GM18868 (cell line): Measurements from ENCODE around the gene CDC25B.
"Not testable (repeated sequence)": the region's sequence is repeated elsewhere in the genome, so short reads cannot be mapped to it uniquely, and the experiment has no call there.

Source experiments
- ATAC-seq: cut with Tn5 transposase; IDR thresholded peaks from one replicate; pipeline ENCODE4 v1.9.1; 2021; ENCODE audit warnings: mild to moderate bottlenecking, moderate library complexity; ENCODE audit not compliant: unreplicated experiment

CDC25B gene

DNA sequence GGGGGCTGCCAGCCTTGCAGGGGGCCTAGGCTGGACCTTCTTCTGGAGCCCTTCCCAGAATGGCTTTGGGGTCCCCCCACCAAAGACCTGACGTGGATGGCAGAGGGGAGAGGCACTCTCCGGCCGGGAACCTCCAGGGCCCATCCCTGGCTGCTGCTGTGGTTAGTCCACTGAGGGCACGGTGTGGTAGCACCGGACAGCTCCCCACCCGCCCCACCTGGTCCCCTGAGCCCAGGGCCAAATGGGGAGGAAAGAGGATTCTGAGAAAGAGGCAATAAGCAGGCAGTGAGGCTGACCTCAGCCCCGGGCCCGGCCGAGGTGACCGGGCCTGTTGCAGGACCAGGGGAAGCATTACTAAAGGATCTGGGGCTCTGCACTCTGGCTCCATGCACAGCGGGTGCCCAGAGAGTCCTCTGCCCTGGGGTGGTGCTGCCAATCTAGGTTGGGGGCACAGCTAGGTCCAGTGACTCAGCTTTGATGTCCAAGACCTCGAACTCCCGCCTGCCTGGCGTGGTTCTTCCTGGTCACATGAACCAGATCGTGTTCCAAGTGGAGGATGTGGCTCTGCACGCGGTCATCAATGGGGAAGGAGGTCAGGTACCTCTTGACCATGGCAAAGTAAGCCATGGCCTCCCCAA is 11.8 kb upstream of the CDC25B start:
- no peak for ATAC-seq

DNA sequence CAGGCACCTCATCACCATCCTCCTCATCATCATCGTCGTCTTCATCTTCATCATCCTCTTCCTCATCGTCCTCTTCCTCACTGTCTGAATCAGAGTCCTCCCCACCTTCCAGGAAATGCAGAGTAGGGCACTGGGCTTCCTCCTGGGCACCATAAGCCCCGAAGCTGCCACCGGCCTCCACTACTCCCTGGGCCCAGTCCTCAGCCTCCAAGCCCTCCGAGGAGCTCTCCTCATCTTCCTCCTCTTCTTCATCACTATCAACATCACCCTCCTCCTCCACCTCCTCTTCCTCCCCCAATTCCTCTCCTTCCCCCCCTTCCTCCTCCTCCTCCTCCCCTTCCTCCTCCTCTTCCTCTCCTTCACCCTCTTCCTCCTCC is 11.3 kb upstream of the CDC25B start:
- ATAC-seq = no peak

DNA sequence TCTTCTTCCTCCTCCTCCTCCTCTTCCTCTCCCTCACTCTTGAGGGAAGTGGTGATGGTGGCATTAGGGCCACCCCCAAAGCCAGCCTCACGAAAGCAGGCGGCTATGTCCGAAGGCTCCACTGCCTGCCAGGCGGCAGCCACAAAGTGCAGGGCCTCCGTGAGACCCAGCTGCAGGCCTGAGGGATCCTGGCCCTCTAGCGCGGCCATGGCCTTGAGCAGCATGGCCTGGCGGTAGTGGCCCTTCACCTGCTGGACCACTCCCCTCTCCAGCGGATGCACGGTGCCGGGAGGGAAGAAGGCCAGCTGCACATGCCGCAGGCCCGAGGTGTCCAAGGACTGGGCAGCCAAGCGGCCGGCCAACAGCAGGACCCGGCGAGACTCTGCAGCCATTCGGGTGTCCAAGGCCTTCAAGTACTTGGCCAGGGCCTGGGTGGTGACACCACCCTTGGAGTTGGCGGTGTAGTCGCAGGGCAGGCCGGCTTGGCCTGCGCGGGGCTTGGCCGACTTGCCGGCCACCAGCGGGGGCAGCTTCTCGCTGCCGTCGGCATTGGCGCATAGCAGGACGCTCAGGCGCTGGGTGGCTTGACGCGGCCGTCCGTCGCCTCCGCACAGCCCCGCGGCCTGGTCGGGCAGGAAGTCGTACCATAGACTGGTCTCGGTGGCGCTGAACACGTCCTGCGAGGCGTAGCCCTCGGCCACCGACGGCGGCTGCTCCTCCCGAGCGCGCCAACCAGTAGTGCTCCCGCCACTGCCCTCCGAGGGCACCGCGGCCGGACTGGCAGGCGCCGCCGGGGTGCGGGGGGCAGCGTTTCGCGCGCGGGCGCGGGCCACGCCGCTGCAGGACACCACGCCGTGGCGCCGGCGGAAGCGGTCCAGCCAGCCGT is 10.6 kb upstream of the CDC25B start:
- ATAC-seq = no peak

DNA sequence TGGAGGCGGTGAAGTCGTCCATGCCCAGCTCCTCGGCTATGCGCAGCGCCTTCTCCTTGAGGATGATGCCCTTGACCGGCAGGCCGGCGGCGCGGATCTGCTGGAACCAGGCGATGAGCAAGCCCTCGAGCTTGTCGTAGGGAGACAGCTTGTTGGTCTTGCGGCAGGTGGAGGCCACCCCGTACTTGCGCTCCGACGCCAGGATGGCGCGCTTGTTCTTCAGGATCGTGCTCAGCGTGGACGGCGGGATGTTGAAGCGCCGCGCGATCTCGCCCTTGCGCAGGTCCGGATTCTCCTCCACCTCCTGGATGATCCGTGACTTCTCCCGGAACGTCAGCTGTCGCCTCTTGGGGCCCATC is 10.0 kb upstream of the CDC25B start:
- ATAC-seq = peak; percentile 26

DNA sequence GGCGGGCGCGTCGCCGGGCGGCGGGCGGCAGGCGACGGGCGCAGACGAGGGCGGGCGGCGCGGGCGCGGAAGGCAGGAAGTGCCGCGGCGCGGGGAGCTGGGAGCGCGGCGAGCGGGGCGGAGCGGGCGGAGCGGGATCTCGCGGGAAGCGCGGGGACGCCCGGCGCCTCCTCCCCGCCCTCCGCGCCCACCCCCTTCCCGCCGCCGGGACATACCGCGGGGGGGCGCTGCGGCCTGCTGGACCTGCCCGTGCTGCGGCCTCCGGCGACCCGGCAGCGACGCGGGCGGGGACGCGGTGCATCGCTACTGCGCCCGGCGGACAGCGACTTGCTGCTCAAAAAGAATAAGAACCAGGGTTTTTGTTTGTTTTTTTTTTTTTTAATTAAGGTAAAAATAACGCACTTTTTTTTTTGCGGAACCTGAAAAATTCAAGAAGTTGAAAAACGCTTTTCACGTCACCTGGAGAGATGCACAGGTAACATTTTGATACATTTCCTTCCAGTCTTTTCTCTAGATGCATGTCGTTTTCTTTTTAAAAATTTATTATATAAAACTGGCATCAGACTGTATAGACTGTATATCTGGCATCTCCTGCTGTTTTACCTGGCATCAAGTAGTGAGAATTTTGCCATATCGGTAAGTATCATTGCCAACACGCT is 9.3 kb upstream of the CDC25B start, which contains the start of gene CENPB:
TSS of gene CENPB (minus strand) at position 76 of the 659 bp plus-strand sequence. CDS start 257 bp downstream, outside the sequence.
- peak; percentile 86 for ATAC-seq

DNA sequence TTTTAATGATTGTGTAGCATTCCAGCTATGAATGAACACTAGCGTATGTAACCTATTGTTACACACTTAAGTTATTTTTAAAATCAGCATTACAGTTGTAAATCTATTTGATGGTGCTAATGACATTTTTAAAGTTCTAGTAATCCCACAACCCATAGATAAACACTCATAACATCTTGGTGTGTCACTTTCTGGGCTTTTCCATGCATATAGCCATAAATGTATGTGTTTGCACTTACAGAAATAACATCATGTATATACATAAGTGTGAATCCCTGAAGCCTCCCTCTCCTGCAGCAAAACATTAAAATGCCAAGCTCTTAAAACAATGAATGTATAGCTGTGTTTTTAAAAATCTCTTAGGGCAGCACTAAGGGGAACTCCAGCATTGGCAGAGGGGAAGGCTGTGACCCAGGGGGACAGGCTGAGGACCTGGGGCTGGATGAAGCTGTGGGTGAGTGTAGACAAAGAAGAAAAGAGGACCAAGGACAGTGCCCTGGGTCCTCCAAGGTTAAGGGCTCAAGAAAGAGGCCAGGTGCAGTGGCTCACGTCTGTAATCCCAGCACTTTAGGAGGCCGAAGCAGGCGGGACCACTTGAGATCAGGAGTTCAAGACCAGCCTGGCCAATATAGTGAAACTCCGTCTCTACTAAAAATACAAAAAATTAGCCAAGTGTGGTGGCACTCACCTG is 8.6 kb upstream of the CDC25B start:
- ATAC-seq = no peak

DNA sequence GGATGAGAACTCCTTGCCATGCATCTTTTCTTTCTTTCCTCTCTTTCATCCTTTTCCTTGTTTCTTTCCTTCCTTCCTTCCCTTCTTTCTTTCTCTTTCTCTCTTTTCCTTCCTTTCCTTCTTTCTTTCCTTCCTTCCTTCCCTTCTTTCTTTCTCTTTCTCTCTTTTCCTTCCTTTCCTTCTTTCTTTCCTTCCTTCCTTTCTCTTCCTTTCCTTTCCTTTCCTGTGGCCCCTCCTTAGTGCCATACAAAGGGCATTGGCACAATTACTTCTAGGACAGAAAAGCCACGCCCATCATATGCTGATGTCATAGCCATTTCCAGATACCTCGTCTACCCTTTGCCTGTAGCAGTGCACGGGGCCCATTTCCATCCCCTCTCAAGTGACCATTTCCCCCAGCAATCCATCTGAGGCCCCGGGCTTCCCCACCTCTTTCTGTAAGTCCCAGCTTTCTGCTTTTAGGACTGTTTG is 7.4 kb upstream of the CDC25B start:
- no peak for ATAC-seq

DNA sequence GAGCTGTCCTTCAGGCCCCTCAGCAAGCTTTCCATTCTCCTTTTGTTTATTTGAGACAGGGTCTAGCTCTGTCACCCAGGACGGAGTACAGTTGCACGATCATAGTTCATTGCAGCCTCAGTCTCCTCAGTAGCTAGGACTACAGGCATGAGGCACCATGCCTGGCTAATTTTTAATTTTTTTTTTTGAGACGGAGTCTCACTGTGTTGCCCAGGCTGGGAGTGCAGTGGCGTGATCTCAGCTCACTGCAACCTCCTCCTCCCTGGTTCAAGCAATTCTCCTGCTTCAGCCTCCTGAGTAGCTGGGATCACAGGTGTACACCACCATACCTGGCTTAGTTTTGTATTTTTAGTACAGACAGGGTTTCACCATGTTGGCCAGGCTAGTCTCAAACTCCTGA is 6.9 kb upstream of the CDC25B start:
- not testable (repeated sequence) for ATAC-seq

DNA sequence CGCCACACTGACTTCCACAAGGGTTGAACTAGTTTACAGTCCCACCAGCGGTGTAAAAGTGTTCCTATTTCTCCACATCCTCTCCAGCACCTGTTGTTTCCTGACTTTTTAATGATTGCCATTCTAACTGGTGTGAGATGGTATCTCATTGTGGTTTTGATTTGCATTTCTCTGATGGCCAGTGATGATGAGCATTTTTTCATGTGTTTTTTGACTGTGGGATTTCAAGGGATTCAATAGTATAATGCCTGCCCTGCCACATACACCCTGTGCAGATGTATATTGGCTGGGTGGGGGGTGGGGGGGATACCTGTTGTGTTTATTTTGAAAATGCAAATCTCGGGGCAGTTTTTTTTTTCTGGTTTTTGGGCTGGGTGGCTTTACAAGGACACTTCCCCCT is 1.9 kb upstream of the CDC25B start:
- not testable (repeated sequence) for ATAC-seq

DNA sequence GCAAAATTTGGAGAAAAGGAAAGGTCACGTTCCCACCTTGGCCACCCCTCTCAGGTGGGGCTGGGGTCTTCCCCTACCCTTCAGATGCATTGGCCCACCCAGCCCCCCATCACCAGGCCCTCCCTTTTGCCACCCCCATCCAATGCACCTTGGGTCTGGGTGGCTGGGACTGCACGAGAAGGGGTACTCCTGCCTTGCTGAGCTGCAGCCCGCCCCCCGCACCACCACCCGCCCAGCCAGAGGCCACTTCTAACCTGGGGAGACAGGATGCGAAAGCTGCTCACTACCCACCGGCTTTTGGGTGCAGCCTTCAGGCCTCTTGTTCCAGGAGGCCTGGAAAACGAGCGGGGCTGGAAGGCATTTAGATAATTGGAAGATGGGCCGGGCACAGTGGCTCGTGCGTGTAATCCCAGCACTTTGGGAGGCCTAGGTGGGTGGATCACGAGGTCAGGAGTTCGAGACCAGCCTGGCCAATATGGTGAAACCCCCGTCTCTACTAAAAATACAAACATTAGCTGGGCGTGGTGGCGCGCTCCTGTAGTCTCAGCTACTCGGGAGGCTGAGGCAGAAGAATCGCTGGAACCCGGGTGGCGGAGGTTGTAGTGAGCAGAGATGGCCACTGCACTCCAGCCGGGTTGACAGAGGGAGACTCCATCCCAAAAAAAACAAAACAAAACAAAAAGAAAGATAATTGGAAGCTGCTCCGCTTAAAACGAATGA is 1.2 kb upstream of the CDC25B start:
- ATAC-seq = no peak

DNA sequence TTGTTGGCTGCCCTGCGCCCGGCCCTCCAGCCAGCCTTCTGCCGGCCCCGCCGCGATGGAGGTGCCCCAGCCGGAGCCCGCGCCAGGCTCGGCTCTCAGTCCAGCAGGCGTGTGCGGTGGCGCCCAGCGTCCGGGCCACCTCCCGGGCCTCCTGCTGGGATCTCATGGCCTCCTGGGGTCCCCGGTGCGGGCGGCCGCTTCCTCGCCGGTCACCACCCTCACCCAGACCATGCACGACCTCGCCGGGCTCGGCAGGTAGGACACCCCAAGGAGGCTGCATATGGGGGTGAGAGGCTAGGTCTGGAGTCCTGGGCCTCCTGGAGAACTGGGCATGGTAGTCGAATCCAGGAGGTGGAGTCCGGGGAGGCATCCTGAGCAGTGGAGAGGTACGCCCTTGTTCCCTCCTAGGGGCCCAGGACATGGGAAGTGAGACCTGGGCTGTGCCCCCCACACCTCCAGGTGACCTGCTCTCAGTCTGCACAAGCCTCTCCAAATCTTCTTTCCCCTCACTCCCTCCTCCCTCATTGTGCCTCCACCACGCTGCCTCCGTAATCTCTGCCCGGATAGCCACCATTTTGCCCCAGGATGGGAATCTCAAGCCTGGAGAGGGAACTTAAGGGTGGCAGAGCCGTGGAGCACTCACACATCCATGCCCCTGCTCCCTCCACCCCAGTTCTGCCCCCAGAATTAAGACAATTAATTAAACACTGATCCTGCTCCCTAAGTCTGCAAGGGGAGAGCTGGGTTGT is 541 bp downstream of the CDC25B start:
- no peak for ATAC-seq

DNA sequence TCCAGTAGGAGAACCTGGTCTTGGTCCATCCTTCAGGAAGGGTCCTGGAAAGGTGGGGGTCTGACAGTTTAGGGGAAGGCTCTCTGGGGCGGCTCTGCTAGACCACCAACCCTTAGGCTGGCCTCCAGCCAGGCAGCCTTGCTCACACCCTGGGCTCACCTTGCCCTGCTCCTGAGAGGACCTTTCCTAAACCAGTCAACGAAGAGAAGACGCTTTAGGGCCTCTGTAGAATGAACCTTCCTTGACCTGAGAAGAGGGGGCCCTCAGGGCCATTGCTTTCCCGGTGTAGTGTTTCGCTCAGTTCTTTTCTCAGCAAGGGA is 1.1 kb downstream of the CDC25B start:
- ATAC-seq = no peak

DNA sequence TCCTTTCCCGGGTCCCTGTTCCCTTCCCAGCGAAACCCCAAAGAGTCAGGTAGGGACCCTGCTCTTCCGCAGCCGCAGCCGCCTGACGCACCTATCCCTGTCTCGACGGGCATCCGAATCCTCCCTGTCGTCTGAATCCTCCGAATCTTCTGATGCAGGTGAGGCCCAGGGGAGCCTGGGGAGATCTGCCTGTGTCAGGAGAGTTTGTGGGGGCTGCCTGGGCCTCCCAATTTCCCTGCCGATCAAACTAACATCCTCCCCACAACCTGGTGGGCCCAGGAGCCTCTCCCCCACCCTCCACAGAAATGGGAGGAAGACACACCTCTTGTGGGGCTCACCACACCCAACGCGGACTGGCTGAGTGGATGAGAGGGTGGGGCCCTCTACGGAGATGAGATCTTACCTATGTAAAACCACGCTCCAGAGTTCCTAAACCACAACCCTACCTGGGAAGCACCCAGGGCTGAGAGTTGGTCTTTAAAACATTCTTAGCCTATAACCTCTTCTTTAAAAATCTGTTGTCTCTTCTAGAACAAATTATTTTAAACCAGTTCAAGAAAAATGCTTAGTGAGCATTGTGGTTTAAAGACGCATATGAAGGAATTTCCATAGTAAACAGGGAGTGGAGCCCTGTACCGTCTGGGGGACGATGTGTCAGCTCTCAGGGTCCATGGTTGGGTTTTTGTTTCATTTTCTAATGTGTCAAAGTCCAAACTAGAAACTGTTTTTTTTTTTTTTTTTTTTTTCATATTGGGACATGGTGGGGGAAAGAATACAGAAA is 1.7 kb downstream of the CDC25B start:
- no peak for ATAC-seq

DNA sequence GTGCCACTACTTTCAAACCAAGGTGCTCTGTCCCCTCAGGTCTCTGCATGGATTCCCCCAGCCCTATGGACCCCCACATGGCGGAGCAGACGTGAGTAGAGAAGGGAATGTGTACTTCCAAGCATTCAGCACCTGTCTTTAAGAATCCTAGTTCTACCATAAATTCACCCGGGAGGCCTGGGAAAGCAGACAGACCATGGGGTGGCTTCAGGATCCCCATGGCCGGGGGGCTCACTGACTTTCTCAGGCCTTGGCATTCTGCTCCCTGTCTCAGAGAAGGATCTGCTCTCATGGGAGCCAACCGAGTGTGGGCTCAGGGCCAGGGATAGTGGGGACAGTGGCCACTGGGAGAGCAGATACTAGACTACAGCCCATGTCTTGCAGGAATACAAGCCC is 2.3 kb downstream of the CDC25B start:
- ATAC-seq = no peak

DNA sequence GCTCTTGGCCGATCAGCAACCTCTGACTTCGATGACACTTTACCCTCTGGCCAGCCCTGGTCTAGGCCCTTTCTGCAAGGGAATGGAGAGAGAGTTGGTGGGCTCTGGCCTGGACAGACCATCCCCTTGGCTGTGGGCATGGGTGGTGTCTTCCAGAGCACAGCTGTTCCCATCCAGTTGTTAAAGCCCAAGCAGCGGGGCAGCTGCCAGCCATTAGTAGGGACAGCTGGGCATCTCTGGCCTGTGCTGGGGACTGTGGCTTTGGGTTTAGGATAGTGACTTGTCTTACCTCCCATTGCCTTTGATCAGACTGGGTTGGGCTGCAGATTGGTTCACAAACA is 2.8 kb downstream of the CDC25B start:
- ATAC-seq = no peak

DNA sequence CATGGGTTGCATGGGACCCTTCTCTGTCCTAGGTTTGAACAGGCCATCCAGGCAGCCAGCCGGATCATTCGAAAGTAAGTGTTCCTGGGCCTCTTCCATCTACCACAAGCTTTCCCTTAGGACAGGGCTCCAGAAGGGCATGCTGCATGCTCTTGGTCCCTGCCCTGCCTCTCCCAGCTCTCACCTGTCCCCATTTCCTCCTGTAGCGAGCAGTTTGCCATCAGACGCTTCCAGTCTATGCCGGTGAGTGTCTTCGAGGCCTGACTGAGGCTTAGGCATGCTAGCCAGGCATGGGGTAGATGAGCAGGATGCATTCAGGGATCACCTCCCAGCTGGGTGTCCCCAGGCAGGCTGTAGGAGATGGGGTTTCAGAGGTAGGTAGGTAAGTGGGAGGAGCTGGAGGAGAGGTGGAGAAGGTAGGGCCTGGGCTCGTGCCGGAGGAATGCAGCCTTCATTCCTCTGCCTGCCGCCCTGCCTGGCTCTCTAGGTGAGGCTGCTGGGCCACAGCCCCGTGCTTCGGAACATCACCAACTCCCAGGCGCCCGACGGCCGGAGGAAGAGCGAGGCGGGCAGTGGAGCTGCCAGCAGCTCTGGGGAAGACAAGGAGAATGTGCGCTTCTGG is 4.3 kb downstream of the CDC25B start:
- ATAC-seq = no peak

DNA sequence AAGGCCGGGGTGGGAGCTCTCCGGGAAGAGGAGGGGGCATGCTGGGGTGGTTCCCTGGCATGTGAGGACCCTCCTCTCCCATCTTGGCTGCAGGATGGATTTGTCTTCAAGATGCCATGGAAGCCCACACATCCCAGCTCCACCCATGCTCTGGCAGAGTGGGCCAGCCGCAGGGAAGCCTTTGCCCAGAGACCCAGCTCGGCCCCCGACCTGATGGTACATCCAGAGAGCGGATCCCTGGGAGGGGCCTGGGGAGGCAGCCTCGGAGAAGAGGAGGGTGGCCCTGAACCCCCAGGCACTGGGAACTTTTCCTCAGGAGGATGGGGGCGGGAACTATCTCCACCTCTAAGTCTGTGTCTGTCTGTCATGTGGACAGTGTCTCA is 4.8 kb downstream of the CDC25B start:
- no peak for ATAC-seq

DNA sequence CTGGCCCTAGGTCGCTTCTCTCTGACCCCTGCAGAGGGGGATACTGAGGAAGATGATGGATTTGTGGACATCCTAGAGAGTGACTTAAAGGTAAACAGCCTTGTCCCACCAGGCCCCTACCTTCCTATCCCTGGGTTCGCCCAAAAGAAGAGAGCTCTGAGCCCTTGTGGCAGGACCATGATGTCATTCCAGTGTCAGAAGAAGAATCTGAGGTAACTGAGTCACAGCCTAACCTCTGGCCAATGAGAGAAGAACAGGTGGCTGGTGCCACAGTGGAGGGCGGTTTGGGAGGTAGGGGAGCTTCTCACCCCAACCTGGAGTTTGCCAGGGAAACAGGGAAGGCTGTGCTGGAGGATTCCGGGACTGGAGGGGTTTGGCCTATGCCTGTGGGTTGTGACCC is 5.2 kb downstream of the CDC25B start:
- no peak for ATAC-seq

DNA sequence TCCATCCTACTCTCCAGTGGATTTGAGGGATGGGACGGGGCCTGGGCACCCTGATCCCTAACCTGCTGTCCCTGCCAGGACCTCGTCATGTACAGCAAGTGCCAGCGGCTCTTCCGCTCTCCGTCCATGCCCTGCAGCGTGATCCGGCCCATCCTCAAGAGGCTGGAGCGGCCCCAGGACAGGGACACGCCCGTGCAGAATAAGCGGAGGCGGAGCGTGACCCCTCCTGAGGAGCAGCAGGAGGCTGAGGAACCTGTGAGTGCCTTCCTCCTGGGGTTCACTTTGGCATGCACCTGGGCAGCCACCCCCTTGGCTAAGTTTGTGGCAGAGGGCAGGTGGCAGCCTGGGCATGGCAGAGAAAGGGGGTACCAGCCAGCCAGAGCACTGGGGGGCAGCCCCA is 5.7 kb downstream of the CDC25B start:
- ATAC-seq = no peak
